NCI-H1105 (cell line): ENCODE measurements around the gene HECW1.
"Not testable (repeated sequence)": the region's sequence is repeated elsewhere in the genome, so short reads cannot be mapped to it uniquely, and the experiment has no call there.

Experiments
- DNase-seq: peaks from one replicate; lab custom pipeline; 2025; lab: John Stamatoyannopoulos, UW

The HECW1 gene

DNA sequence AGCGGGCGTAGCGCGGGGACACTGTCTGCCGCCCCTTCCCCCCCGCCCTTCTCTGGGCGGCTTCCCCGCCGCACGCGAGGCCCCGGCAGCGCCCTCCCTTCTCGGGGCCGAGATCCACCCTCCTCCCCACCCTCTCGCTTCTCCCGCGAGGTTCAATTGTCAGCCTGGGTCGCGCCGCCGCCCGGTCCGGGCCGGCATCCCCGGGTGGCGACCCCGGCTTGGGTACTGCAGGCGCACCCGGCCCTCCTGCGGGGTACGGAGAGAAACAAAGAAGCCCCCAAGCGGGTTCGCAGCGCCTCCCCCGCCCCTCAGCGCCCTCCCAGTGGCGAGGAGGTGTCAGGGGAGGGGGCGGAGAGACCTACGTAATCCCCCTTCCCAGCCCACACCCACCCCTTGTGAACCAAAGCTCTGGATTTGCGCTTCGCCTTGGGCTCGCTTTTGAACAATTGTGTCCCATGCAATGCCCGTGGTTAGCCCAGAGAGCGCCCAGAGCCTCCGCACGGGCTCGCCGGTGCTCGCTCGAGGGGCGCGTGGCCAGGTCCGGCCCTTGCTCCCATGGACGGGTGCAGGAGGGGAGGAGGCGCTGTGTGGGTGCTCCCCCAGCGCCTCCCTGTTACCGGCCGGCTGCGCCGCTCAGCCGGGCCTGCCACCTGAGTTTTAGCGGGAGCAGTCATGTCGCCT is 634 bp downstream of the HECW1 start:
- peak; percentile 19 for DNase-seq

DNA sequence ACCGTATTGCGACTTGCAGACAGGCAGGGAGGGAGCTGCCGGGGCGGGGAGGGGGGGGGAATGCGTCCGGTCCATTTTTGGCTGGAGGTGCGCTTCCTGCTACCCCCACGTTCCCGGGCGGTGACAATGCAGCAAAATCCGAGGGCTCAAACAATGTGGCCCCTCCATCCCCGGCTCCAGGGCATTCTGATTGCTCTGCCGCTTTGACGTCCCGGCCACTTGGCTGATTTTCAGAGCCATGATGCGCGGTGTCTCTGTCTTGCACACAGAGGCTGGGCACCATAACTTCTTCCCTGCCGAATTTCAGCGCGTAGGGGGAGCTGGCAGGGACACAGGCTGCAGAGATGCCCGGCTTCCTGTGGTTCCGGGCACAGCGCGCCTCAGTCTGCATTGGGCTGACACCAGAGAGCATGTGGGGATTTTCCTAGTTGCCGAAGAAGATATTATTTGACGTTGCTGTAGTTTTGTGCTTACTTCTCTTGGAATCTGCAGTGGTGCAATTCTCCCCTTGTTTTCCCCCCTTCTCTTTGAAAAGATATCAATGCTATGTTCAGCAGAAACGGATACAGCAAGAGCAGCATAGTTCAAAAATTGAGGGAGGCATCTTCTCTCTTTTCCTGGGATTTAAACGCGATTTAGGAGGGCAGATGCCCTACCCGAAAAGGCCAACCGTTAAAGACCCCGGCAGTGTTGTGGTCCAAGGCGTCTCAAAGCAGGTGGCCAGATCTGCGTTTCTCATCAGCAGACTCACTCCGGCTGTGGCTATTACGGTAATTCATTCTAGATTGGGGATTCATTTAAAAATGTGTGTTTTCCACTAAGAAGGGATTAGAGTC is 1.4 kb downstream of the HECW1 start:
- DNase-seq: no peak

DNA sequence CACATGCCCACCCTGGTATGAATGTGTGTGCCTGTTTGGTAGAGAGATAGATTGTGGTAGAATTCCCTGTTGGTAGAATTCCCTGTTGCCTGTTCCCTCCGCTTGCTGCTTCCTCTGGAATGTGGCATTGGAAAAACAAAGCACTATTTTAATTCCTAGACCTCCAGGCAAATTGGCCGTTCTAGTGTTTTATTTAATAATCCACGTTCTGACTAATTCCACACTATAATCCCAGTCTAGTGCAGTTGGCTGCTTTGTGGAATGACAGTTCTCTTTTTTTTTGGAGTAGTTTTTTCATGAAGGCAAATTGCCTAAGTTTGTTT is 2.0 kb downstream of the HECW1 start:
- no peak for DNase-seq

DNA sequence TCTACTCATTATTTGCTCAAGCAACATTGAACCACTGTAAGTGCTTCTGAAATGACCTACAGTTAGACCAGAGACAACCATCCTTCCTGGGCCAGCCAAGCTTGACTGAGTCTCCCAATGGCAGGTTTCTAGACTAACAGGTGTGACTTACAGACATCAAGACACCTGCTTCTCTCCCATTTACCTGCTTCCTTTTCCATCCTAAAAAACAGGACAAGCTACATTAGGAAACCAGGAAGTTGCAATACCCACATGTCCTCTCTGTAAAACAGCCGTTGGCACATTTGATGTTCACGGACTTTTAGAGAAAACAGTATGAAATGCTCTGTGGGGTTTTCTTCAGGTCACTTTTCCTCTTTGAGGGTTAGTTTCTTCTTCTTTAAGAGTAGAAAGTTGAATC is 4.0 kb downstream of the HECW1 start:
- DNase-seq: no peak

DNA sequence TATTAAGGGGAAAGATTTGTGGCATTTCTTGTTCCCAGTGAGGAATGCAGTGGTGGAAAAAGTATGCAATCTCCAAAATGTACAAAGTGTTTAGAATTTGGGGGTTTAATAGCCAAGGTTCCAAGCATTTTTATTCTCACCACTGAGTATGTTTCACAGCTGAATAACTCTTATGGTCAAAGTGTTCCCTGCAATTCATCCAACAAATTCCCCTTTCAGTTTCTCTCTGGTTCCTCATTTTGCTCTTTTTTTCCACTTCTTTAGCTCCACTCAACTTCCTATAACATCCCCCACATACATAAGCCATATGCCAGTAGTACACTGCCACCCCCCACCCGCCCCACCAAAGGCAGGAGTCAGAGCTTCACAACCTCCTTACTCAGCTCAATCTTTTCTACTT is 4.6 kb downstream of the HECW1 start:
- no peak for DNase-seq

DNA sequence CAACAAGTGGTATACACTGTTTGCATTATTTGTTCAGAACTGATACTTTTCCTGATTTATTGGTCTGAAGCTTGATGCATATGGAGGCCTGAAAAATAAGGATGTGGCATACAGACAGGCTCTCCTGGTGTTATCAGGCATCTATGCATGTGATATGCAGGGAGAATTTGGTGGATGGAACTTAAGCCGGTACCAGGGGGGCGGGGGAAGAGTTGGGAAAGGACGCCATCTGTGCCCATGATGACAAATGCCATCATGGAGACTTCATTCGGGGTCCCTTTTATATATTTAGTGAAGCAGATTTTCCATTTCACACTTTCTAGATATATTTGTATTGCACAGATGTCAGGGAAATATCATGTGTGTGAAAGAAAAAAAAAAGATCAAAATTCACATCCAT is 5.4 kb downstream of the HECW1 start:
- DNase-seq: no peak

DNA sequence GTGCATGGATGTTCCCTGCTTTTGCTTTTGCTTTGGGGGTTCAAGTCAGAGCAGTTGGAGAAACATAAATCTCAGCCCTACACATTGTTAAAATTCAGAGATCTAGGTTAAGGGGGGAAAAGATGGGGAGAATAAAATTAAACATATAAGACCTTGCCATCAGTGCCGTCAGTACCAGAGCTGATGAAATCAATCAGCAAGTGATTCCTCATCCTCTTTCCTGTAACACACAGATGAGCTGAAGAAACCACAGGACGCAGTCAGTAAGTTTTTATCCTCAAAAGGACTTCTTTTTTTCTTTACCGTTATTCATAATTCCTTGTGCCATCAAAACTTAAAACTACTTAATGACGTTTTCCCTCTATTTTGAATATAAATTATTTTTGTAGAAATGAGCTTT is 5.9 kb downstream of the HECW1 start:
- DNase-seq: no peak

DNA sequence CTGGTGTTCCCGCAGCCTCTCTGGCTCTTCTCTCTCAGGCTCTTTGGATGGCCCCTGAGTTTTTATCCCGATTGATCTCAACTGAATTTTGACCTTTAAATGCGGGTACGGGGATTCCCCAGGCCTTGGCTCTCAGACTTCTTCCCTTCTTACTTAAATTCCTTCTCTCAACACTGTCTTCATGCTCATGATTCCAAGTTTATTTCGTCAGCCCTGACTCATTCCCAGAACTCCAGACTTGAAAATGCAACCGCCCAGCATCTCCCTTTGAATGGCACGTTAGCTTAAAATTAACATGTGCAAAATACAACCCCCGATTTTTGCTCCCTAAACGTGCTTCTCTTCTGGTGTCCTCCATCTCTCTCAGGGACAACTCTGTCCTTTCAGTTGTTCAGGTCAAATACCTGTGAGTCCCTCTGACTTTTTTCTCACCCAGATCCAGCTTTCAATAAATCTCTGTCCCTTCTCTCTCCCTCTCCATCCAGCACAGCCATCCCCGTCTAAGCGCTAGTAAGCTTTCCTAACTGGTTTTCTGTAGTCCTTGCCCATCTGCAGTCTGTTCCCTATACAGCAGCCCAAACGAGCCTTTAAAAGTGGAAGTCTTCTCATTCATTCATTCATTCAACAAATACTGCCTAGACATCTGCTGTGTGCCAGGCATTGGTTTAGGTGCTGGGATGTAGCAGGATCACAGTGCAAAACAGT is 7.1 kb downstream of the HECW1 start:
- DNase-seq: no peak

DNA sequence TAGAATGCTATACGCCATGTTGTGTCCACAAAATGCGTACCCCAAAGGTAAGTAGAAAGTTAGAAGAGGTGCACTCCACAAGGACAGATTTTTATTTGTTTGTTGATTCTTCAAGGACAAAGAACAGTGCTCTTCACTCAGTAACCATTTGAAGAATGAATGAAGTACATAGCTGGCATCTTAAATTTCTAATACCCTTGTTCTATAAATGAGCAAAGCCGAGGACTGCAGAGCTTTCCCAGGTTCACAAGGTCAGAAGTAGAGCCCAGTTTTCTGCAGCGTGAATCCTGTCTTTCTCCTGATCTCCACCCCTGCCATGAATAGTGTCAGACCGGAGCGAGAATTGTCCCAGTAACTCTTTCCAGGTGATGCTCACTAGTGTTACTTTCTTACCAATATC is 9.5 kb downstream of the HECW1 start:
- no peak for DNase-seq

DNA sequence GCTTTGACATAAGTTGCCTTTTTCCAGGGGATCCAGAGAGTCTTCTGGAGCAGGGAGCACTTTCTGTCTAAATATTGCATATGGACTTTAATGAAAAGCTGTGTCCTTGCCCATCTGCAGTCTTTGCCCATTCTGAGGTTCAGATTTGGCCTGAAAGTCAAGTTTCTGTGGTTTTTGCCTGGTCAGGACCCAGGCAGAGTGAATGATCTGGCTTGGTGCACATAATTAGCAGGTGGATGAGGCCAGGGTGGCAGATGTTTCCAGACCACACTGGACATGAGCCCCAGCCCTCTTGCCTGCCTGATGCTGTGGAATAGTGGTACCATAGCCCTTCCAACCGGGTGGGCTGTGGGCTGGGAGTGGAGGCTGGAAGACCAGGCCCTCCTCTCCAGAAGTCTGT is 11.0 kb downstream of the HECW1 start:
- no peak for DNase-seq

DNA sequence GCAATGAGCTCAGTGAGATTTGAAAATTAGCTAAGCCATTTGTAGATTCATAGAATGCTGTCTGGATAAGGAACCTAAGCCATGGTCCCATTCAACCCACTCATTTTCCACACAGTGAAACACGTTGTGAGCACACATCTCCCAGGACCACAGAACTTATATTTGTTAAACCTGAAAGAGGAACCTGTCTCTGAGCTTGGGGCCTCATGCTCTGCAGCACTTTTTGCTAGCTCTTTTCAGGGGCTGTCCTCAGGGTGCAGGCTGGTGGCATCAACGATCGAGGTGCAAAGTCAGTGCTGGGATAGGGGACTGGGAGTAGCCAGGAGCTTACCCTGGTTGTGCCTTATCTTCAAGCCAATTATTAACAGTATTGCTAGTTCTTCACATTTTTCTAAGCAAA is 11.9 kb downstream of the HECW1 start:
- no peak for DNase-seq

DNA sequence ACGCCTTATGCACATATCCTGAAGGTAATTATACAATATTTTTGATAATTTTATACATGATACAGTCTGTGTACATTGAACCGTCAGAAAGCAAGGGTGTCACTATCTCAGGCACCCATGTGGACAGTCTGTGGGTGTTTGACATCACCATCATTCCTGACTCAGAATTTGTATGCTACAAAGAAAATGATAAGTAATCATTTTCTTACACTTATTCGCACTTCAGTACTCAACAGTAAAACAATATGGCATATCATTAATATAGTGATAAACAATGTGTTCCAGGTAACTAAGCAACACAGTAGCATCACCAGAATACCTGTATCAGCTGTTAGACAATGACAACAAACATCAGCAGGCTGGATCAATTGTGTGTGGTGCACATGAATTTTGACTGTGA is 17.9 kb downstream of the HECW1 start:
- no peak for DNase-seq

DNA sequence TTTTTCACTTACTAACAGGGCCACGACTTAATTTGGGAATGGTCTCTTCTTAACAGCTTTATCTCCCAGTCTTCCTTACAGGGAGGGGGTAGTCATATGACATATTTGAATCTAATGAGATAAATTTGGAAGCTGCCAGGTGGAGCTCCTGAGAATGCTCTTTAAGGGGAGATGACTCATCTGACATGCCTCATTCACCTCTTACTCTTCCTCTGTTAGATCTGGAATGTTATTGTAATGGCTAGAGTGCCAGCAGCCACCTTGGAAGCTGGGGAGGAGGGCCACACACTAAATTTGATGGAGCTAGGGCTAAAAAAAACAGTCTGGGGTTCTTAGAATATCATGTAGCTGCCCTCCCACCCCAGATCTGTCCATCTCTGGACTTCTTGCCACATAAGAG is 22.7 kb downstream of the HECW1 start:
- no peak for DNase-seq

DNA sequence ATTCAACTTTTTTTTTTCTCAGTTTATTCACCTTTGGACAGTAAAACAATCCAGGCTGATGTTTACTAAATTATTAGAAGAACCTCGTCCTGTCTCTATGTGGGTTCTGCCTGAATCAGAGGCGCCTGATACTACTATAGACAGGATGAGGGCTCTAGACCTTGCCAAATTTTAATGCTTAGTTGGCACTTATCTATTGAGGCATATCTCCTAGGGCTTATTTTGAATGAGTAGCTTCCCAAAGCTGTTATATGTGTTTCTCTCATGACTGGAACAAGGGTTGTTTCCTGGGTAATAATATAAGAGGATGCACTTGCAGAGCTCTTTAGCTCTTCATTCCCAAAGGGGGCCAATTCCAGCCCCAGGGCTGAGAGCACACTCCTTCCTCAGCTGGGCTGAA is 23.6 kb downstream of the HECW1 start:
- DNase-seq: no peak

DNA sequence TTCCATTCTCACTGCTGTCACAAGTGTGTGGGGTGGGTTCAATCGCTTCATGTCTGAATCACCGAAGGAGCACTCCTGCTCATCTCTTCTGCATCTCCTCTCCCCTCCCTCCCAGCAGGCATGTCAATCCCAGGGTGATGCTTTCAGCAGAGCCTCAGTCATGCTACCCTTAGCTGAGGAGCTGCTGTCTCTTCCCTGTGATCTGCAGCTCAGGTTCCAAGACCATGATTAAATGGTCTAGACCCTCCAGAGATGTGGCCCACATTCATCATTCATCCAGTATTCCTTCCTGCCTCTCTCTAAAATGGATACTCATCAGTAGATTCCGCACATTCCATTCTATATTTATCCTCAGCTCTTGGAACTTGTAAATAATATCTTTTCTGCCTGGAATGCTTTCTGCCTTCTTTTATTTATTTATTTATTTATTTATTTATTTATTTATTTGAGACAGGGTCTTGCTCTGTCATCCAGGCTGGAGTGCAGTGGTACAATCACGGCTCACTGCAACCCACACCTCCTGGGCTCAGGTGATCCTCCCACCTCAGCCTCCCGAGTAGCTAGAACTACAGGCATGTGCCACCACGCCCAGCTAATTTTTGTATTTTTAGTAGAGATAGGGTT is 24.8 kb downstream of the HECW1 start:
- DNase-seq: not testable (repeated sequence)

DNA sequence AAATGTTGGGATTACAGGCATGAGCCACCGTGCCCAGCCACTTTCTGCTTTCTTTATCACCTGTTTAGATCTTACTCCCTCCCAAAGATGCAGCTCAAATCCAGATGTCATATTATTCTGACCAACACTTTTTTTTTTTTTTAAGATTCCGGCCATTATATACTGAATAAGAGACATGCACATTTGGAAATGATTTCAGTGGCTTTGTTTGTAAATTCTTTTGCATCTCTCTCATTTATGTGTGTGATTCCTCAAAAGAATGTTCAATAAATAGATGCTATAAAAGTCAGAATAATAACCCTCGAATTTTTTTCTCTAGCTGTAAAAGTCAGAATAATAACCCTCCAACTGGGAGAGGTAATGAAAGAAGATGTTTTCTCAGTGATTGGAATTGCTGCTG is 25.4 kb downstream of the HECW1 start:
- no peak for DNase-seq

DNA sequence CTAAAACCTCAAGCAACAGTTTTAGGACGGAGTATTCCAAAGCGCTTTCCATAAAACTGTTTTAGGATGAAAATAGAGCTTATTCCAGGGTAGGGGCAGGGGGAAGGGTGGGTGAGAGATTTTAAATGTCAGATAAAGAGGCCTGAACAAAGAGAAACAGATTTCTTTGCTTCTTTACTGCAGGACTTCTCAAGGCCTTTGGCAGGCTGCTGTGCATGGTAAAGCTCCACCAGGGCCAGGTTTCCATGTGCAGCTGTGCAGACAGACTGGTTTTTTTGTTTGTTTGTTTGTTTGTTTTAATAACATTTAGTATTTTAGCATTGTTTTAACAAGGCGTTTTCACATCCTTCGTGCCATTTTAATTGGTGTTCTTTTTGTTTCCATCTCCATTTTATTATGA is 26.3 kb downstream of the HECW1 start:
- DNase-seq: no peak

DNA sequence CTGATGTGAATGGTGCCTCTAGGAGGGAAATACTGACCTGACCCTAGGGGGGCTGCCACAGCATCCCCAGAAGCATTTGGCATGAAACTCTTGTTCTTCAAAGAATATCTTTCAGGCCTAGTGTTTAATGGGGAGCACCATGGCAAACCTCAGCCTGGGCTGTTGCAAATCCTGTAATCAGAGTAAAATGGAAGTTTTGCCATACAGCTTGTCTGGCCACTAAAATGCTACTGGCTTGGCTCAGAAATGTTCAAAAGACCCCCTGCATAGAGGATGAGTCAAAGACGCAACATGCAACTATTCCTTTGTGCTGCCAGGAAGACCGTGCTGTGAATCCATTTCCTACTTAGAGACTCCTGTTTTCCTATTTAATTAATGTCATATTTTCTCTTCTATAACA is 26.7 kb downstream of the HECW1 start:
- no peak for DNase-seq

DNA sequence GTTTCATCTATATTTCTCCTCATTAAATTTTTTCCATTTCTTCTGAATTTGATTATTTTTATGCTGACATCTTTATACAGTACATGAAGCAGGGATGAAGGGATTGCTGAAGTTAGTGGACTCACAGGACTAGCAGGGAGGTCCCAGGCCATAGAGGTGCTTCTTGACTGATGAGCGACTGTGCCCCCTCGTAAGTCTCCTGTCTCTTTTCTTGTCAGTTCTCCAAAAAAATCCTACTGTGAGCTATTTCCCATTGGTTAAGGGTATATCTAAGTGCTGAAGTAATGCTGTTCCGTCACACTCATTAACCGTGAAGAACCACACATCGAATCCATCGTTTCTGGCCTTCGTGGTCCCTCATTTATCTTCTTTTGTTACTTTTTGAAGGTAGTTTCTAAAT is 27.7 kb downstream of the HECW1 start:
- no peak for DNase-seq

DNA sequence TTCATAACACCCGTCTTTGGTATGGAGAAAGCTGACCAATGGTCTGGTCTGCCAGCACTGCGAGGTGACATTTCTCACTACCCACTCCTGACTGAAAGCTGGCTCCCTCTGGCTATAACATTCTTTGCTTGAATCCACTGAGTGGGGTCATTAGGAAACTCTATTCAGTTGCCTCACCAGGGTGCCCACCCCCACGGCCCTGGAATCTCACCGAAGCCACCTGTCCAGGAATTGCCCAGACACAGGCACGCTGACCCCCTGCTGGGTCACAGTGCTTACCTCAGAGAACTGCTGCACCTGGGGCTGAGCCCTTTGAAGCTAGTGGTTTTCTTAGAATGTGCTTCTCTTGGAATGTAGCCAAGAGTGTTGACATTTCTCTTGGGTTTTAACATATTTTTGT is 28.6 kb downstream of the HECW1 start:
- DNase-seq: no peak

DNA sequence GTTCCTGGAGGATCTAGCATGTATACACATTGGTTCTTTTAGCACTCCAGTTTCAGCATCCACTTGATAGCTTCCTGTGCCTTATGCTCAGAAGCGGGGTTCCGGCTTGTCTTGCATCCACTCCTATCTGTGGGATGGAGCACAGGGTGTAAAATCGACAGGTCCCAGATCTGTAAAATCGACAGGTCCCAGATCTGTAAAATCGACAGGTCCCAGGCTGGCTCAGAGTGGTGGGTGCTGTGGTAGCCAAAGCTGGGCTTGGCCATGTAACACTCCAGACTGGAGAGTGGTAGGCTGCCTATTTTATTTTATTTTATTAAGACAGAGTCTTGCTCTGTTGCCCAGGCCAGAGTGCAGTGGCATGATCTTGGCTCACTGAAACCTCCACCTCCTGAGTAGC is 30.3 kb downstream of the HECW1 start:
- DNase-seq: no peak

DNA sequence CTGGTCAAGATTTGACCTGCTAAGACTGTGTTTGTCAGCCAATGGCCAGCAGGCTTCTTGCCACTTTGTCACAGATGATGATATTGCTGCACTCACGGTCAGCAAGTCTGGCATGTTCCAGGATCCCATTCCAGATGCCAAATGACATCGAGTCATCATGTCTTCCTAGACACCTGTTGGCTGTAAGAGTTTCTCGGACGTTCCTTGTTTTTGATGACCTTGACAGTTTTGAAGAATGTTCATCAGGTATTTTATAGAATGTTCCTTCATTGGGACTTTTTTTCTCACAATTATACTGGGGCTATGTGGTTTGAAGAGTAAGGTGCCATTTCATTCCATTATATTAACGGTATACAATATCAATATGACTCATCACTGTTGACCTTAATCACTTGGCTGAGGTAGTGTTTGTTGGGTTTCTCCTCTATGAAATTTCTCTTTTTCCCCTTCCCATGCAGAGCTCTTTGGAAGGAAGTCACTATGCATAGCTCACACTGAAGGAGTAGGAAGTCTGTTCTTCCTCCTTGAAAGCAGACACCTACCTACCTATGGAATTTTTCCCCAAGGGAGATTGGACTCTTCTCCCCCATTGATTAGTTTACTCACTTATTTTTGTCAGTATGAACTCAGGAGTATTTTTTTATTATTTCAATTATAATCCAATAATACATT is 31.6 kb downstream of the HECW1 start:
- DNase-seq: no peak
